ENCODE data around the gene GRIN2D. TPM values are rescaled to one million over a fixed set of nuclear protein-coding genes. Genes with fewer than 3 reads are reported as not detected.

The GRIN2D gene
- total and polyA plus RNA-seq, 2 of the 8 experiments (the other 6 are each of a cell fraction or from before 2014, with no cell fraction given): 2.2 to 12.4 TPM

GRCh38 chr19:48350856-48351255 lies 42.6 kb upstream of the GRIN2D start:
- Histone ChIP-seq H3K27me3 (replicated peaks in 1 of 4; ENCODE audit: control insufficient read depth in 3 of 4, extremely low read depth in 1 of 4, insufficient read depth in 3 of 4, low read length in 3 of 4) (no peaks in the 10 kb centered on the region), H3K18ac (ENCODE audit: extremely low read depth, low read length) (no peak overlapping the region), H2BK20ac (ENCODE audit: low read length) (no peak overlapping the region), H3K23me2 (ENCODE audit: low read depth, low read length) (no peaks in the 10 kb centered on the region), H2AFZ (ENCODE audit: low read length) (no peak overlapping the region), H3K23ac (ENCODE audit: insufficient read length) (no peak overlapping the region), H4K91ac (replicated peaks; ENCODE audit: insufficient read length, low read length) (no peak overlapping the region), H2AK5ac (ENCODE audit: low read depth, low read length) (no peak overlapping the region), H3K9me3 (ENCODE audit: insufficient read depth in 2 of 2, low read depth in 1 of 2, low read length in 1 of 2) (no peaks in the 10 kb centered on the region), H3K27ac (ENCODE audit: low read depth, low read length) (no peak overlapping the region), H4K20me1 (replicated peaks in 1 of 2; ENCODE audit: control insufficient read depth in 1 of 2, insufficient read depth in 2 of 2, low read length in 2 of 2) (no peaks in the 10 kb centered on the region), H3K4me2 (ENCODE audit: insufficient read depth in 1 of 2, low read depth in 2 of 2, low read length in 2 of 2) (no peak overlapping the region), H3K79me1 (ENCODE audit: low read depth, low read length) (no peaks in the 10 kb centered on the region), H2BK120ac (replicated peaks; ENCODE audit: low read depth, low read length) (no peak overlapping the region), H4K5ac (ENCODE audit: insufficient read length, low read depth, low read length) (no peak overlapping the region), H3K4me3 (ENCODE audit: extremely low read depth in 1 of 4, insufficient read depth in 2 of 4, low read depth in 3 of 4, low read length in 4 of 4) (no peak overlapping the region), H3K79me2 (ENCODE audit: control insufficient read depth in 1 of 2, insufficient read depth in 2 of 2, low read length in 2 of 2) (no peaks in the 10 kb centered on the region), H3K4me1 (replicated peaks in 1 of 4; ENCODE audit: control insufficient read depth in 3 of 4, insufficient read depth in 4 of 4, low read length in 3 of 4) (no peaks in the 10 kb centered on the region), H4K8ac (ENCODE audit: extremely low read depth, insufficient read depth, low read length) (no peak overlapping the region), H2BK12ac (ENCODE audit: low read depth, low read length) (no peak overlapping the region), H2BK15ac (ENCODE audit: low read length) (peak overlapping the region; percentile 88; the same call in 1 of the 2 replicates), H3K14ac (ENCODE audit: insufficient read length) (no peak overlapping the region), H3K56ac (replicated peaks; ENCODE audit: insufficient read length, low read depth, low read length) (no peak overlapping the region), H3K9ac (replicated peaks in 1 of 4; ENCODE audit: extremely low read depth in 1 of 4, low read depth in 3 of 4, low read length in 3 of 4) (no peak overlapping the region), H3K4ac (replicated peaks; ENCODE audit: insufficient read length, low read depth, low read length) (no peak overlapping the region), H3K36me3 (ENCODE audit: control insufficient read depth in 2 of 4, insufficient read depth in 4 of 4, low read length in 3 of 4) (no peaks in the 10 kb centered on the region), H2BK5ac (ENCODE audit: low read depth, low read length) (no peak overlapping the region)
- DNase-seq (ENCODE audit: low read depth in 1 of 2, low spot score in 2 of 2): no peak
- ChIA-PET POLR2A (ENCODE audit: partially characterized antibody) (interaction anchor here (1.0 to 1.3 kb wide), 4 partner anchors 12 to 23 kb away, joined by 3 to 4 read pairs (median 4); partner anchors contain the start of genes SYNGR4 and TMEM143), CTCF (ENCODE audit: partially characterized antibody) (interaction anchor here (0.6 to 3.8 kb wide), 16 partner anchors 9 to 959 kb away, joined by 3 to 29 read pairs (median 4); partner anchors contain the start of genes KDELR1, SYNGR4 and TMEM143)
- 91% methylated on average over 5 of the region's 5 CpGs; no CpG with 5 or more reads in 1 of the 2 experiments for WGBS, 2 experiments (ENCODE audit: extremely low coverage in 1 of 2, insufficient coverage in 1 of 2, insufficient read length in 1 of 2, insufficient replicate concordance in 2 of 2, low coverage in 1 of 2, low lambda C conversion rate in 2 of 2, missing lambda C conversion rate in 1 of 2)
- no peak for FAIRE-seq
- no peak for TF ChIP-seq PHF8 (conservative IDR thresholded peaks at IDR 0.05; ENCODE audit: low read depth, low read length)

All from H1 (cell line).